Tibial nerve (tissue), 4 donors: Measurements from ENCODE around the gene PUM1. TPM values are rescaled to one million over a fixed set of nuclear protein-coding genes. Genes with fewer than 3 reads are reported as not detected.

Source experiments
- DNase-seq, 2 donors: peaks; one replicate each; pipeline ENCODE4 v3.0.0-alpha.2; 2019; ENCODE audit warnings: low spot score in 2 of 2
- H3K27ac ChIP-seq, 4 donors: fragments of 200-600 bp; sonication (generic) in 3 of 4; one replicate each; pipeline ENCODE4 v1.5.1; 2017 to 2019; ENCODE audit warnings: mild to moderate bottlenecking in 1 of 4
- H3K27me3 ChIP-seq, 2 donors: fragments of 200-600 bp; sonication (generic) in 1 of 2; one replicate each; pipeline versions ENCODE4 v1.5.1 to v1.6.0; 2017 to 2019
- H3K36me3 ChIP-seq, 3 donors: fragments of 200-600 bp; sonication (generic); one replicate each; pipeline ENCODE4 v1.5.1; 2018 to 2019
- H3K4me1 ChIP-seq, 4 donors: fragments of 200-600 bp; sonication (generic) in 3 of 4; one replicate each; pipeline ENCODE4 v1.5.1; 2017 to 2019
- H3K4me3 ChIP-seq, 4 donors: fragments of 200-600 bp; sonication (generic) in 3 of 4; one replicate each; pipeline ENCODE4 v1.5.1; 2017 to 2019; ENCODE audit warnings: mild to moderate bottlenecking in 1 of 4, moderate library complexity in 1 of 4
- H3K9me3 ChIP-seq, 4 donors: fragments of 200-600 bp; sonication (generic) in 3 of 4; one replicate each; pipeline ENCODE4 v1.5.1; 2017 to 2019
- EP300 ChIP-seq, 2 donors: sonication (generic); formaldehyde crosslinking; IDR thresholded peaks; one replicate each; pipeline ENCODE4 v1.6.1; 2017; ENCODE audit warnings: antibody characterized with exemption in 2 of 2, mild to moderate bottlenecking in 1 of 2
- POLR2A ChIP-seq, 2 donors: fragments of 450-650 bp; IDR thresholded peaks; one replicate each; pipeline ENCODE4 v1.6.1; 2017; ENCODE audit warnings: antibody characterized with exemption in 2 of 2, mild to moderate bottlenecking in 2 of 2, moderate library complexity in 2 of 2
- WGBS, 2 donors: methylation state at CpG; one replicate each; pipeline ENCODE4 v1.1.5; 2018; 5-methylcytosine and 5-hydroxymethylcytosine counted together
- total RNA-seq, 4 donors: library from RNA; depleted of rRNA; stranded (reverse); fragments of >200 nt; gene quantifications; one replicate each; pipeline ENCODE4 v1.1.0, GENCODE V29; 2016
- TF ChIP-seq, protein P1 (sequence below), 5 experiments: fragments of 200-600 bp in 3 of 5; fragments of 450-650 bp in 2 of 5; sonication (generic) in 3 of 5; IDR thresholded peaks; one replicate each; pipeline ENCODE4 v1.5.1; 2016 to 2019; ENCODE audit warnings: antibody characterized with exemption in 5 of 5, mild to moderate bottlenecking in 3 of 5, moderate library complexity in 2 of 5

Gene PUM1
- total RNA-seq, 4 donors from 2014 or later = 64.8 to 93.4 (median 76.0) TPM

- H3K4me3 ChIP-seq = no peak overlapping the region
- H3K27ac ChIP-seq = no peak overlapping the region
- H3K27me3 ChIP-seq = no peaks in the 10 kb centered on the region
- no peak for DNase-seq
- peaks cover 0 to 31% (median 0%) of the 10 kb centered on the region in 3 donors for H3K36me3 ChIP-seq
- H3K9me3 ChIP-seq = no peaks in the 10 kb centered on the region
- TF ChIP-seq POLR2A (IDR thresholded peaks at IDR 0.05) (no peak), EP300 (IDR thresholded peaks at IDR 0.05) (no peak)
- TF ChIP-seq, protein P1, sequence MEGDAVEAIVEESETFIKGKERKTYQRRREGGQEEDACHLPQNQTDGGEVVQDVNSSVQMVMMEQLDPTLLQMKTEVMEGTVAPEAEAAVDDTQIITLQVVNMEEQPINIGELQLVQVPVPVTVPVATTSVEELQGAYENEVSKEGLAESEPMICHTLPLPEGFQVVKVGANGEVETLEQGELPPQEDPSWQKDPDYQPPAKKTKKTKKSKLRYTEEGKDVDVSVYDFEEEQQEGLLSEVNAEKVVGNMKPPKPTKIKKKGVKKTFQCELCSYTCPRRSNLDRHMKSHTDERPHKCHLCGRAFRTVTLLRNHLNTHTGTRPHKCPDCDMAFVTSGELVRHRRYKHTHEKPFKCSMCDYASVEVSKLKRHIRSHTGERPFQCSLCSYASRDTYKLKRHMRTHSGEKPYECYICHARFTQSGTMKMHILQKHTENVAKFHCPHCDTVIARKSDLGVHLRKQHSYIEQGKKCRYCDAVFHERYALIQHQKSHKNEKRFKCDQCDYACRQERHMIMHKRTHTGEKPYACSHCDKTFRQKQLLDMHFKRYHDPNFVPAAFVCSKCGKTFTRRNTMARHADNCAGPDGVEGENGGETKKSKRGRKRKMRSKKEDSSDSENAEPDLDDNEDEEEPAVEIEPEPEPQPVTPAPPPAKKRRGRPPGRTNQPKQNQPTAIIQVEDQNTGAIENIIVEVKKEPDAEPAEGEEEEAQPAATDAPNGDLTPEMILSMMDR (IDR thresholded peaks at IDR 0.05) = no peak
- 53 to 59% methylated on average over 3 of the region's 3 CpGs for WGBS, 2 donors
- H3K4me1 ChIP-seq = peaks cover 0 to 50% (median 2%) of the 10 kb centered on the region in 4 donors
Observed at GRCh38 chr1:30995990-30996612, 69.4 kb downstream of the PUM1 start.

- 62 to 71% methylated on average over 6 of the region's 6 CpGs for WGBS, 2 donors
- DNase-seq = no peak
- TF ChIP-seq, protein P1 (IDR thresholded peaks at IDR 0.05) = no peak
- TF ChIP-seq POLR2A (IDR thresholded peaks at IDR 0.05) (no peak), EP300 (IDR thresholded peaks at IDR 0.05) (no peak)
- H3K4me3 ChIP-seq = no peak overlapping the region
- no peak overlapping the region for H3K27ac ChIP-seq
- peaks cover 0 to 42% (median 0%) of the 10 kb centered on the region in 3 donors for H3K36me3 ChIP-seq
- peaks cover 0 to 62% (median 13%) of the 10 kb centered on the region in 4 donors for H3K4me1 ChIP-seq
- no peaks in the 10 kb centered on the region for H3K9me3 ChIP-seq
- H3K27me3 ChIP-seq = no peaks in the 10 kb centered on the region
Observed at GRCh38 chr1:30991862-30992606, 73.5 kb downstream of the PUM1 start.

- no peaks in the 10 kb centered on the region for H3K27me3 ChIP-seq
- no peak overlapping the region for H3K27ac ChIP-seq
- peaks cover 0 to 37% (median 0%) of the 10 kb centered on the region in 3 donors for H3K36me3 ChIP-seq
- TF ChIP-seq EP300 (IDR thresholded peaks at IDR 0.05) = no peak
- TF ChIP-seq, protein P1 (IDR thresholded peaks at IDR 0.05) = no peak
- TF ChIP-seq POLR2A (IDR thresholded peaks at IDR 0.05) = no peak
- no peak for DNase-seq
- WGBS, 2 donors = 80 to 86% methylated on average over 3 of the region's 3 CpGs
- no peaks in the 10 kb centered on the region for H3K9me3 ChIP-seq
- no peak overlapping the region for H3K4me3 ChIP-seq
- peaks cover 0 to 60% (median 12%) of the 10 kb centered on the region in 4 donors for H3K4me1 ChIP-seq
Observed at GRCh38 chr1:30990591-30990990, 74.9 kb downstream of the PUM1 start.

DNA sequence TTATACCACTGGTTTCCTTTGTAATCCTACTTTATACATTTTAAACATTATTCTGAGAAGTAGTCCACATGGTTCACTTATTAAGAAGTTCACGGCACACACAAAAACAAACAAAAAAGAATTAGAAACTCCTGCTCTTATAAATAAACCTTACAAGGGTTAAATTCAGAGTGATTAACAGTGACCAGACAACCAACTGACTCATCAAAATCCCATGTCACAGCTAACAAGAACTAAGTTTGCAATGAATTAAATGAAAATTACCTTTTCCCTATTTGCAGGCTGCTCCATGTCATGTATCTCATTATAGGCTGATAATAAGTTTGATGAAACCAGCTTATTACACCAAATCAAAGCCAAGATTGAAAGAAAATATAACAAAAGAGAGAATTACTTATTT lies 77.5 kb downstream of the PUM1 start:
- WGBS, 2 donors = 65 to 73% methylated on average over 1 of the region's 1 CpG
- peaks cover 0 to 28% (median 0%) of the 10 kb centered on the region in 3 donors for H3K36me3 ChIP-seq
- no peaks in the 10 kb centered on the region for H3K9me3 ChIP-seq
- H3K4me1 ChIP-seq = peaks cover 0 to 77% (median 30%) of the 10 kb centered on the region in 4 donors
- H3K27me3 ChIP-seq = no peaks in the 10 kb centered on the region
- TF ChIP-seq POLR2A (IDR thresholded peaks at IDR 0.05) (no peak), EP300 (IDR thresholded peaks at IDR 0.05) (no peak)
- TF ChIP-seq, protein P1 (IDR thresholded peaks at IDR 0.05) = no peak
- H3K4me3 ChIP-seq = no peak overlapping the region
- no peak overlapping the region for H3K27ac ChIP-seq
- no peak for DNase-seq

- TF ChIP-seq POLR2A (IDR thresholded peaks at IDR 0.05) = no peak
- TF ChIP-seq EP300 (IDR thresholded peaks at IDR 0.05) = no peak
- TF ChIP-seq, protein P1 (IDR thresholded peaks at IDR 0.05) = no peak
Observed at GRCh38 chr1:30986755-30987154, 78.8 kb downstream of the PUM1 start.

More at GRCh38 chr1:30986755-30987154, 78.8 kb downstream of the PUM1 start:
- no peak overlapping the region for H3K27ac ChIP-seq
- DNase-seq = no peak
- peaks cover 0 to 77% (median 30%) of the 10 kb centered on the region in 4 donors for H3K4me1 ChIP-seq
- peaks cover 0 to 21% (median 0%) of the 10 kb centered on the region in 3 donors for H3K36me3 ChIP-seq
- H3K27me3 ChIP-seq = no peaks in the 10 kb centered on the region
- 21 to 36% methylated on average over 3 of the region's 3 CpGs for WGBS, 2 donors
- H3K9me3 ChIP-seq = no peaks in the 10 kb centered on the region
- H3K4me3 ChIP-seq = no peak overlapping the region
